Panc1 (cell line): ENCODE data around the gene GALNT9. TPM values are rescaled to one million over a fixed set of nuclear protein-coding genes. Genes with fewer than 3 reads are reported as not detected.
"Not testable (repeated sequence)": the region's sequence is repeated elsewhere in the genome, so short reads cannot be mapped to it uniquely, and the experiment has no call there.

Source experiments
- ATAC-seq: fragments of 200-7000 bp; cut with Tn5 transposase; 2 replicates; pipeline ENCODE4 v1.9.1; 2020; ENCODE audit warnings: mild to moderate bottlenecking, moderate library complexity
- BruUV-seq: library from RNA; stranded (reverse); fragments of 400-500 nt; replicated peaks from 2 replicates; lab custom pipeline; 2021; lab: Mats Ljungman, UMichigan
- CTCF ChIA-PET: fragments of 300-600 bp; sonication (Branson Sonifier 250); formaldehyde crosslinking; loops from one replicate; lab custom pipeline; 2022; ENCODE audit warnings: antibody characterized with exemption; lab: Charles Lee
- POLR2A ChIA-PET: fragments of 300-600 bp; sonication (Branson Sonifier 250); formaldehyde crosslinking; loops from one replicate; lab custom pipeline; 2022; ENCODE audit warnings: antibody characterized with exemption; lab: Charles Lee
- DNase-seq: peaks from one replicate; pipeline ENCODE4 v3.0.0-alpha.2; 2010; ENCODE audit warnings: low read depth, low spot score
- H3K27ac ChIP-seq: 2 replicates; pipeline ENCODE4 v1.5.1; 2011; ENCODE audit warnings: mild to moderate bottlenecking, low read length, inconsistent platforms
- H3K27me3 ChIP-seq: fragments of 200-500 bp; sonication (Bioruptor generic); 2 replicates; pipeline ENCODE4 v1.6.0; 2014; ENCODE audit warnings: low read length, inconsistent platforms; ENCODE audit not compliant: control insufficient read depth, insufficient read depth
- H3K36me3 ChIP-seq: fragments of 200-500 bp; sonication (Bioruptor generic); 2 replicates; pipeline ENCODE4 v1.5.1; 2014; ENCODE audit warnings: inconsistent platforms, mild to moderate bottlenecking, low read length, moderate library complexity; ENCODE audit not compliant: control insufficient read depth, insufficient read depth
- H3K4me1 ChIP-seq: 2 replicates; pipeline ENCODE4 v1.5.1; 2011; ENCODE audit warnings: inconsistent platforms, mild to moderate bottlenecking, low read length, moderate library complexity; ENCODE audit not compliant: control insufficient read depth, insufficient read depth
- H3K4me3 ChIP-seq, 2 experiments: 2 replicates each; pipeline ENCODE4 v1.5.1; 2011 to 2012; ENCODE audit warnings: low read depth in 2 of 2, low read length in 2 of 2, mild to moderate bottlenecking in 2 of 2, inconsistent platforms in 1 of 2, moderate library complexity in 1 of 2
- H3K9me3 ChIP-seq: fragments of 200-500 bp; sonication (Bioruptor generic); 2 replicates; pipeline ENCODE4 v1.5.1; 2014; ENCODE audit warnings: low read depth, mild to moderate bottlenecking, inconsistent platforms, low read length, moderate library complexity; ENCODE audit not compliant: control insufficient read depth, insufficient read depth
- POLR2AphosphoS5 ChIP-seq: IDR thresholded peaks from 2 replicates; pipeline ENCODE4 v1.6.1; 2012; ENCODE audit warnings: mild to moderate bottlenecking, low read depth, low read length, moderate library complexity
- REST ChIP-seq, 2 experiments: IDR thresholded peaks; 2 replicates each; pipeline ENCODE4 v1.6.1; 2011 to 2012; ENCODE audit warnings: low read depth in 2 of 2, control low read depth in 1 of 2, low read length in 1 of 2, mild to moderate bottlenecking in 1 of 2, moderate library complexity in 1 of 2; ENCODE audit not compliant: insufficient read depth in 1 of 2
- SIN3A ChIP-seq: IDR thresholded peaks from 2 replicates; pipeline ENCODE4 v1.6.1; 2012; ENCODE audit warnings: low read depth, mild to moderate bottlenecking, low read length, moderate library complexity, borderline replicate concordance; ENCODE audit not compliant: insufficient read depth
- TCF7L2 ChIP-seq: IDR thresholded peaks from 2 replicates; pipeline ENCODE4 v1.6.1; 2011; ENCODE audit warnings: mild to moderate bottlenecking, low read depth, low read length, inconsistent platforms
- in situ Hi-C: cut with HindIII; loops from 2 replicates; pipeline ENCODE4 v1.10.0; 2016; ENCODE audit warnings: low sequenced_read_pairs, low pct_unique_long_range_greater_than_20kb
- intact Hi-C: fragments of 100-400 bp; cut with micrococcal nuclease; formaldehyde crosslinking; loops from one replicate; pipeline ENCODE4 v1.10.0; 2022; ENCODE audit not compliant: unreplicated experiment
- total RNA-seq: library from RNA; stranded (reverse); gene quantifications from one replicate; pipeline ENCODE4 v1.2.1, GENCODE V29; 2021; ENCODE audit not compliant: unreplicated experiment
- TF ChIP-seq, protein P1 (sequence below): fragments of 450-650 bp; IDR thresholded peaks from 2 replicates; pipeline ENCODE4 v1.5.1; 2017; ENCODE audit warnings: mild to moderate bottlenecking

GALNT9 gene
- total RNA-seq, 1 experiment from 2014 or later: 0.33 TPM

- ChIA-PET POLR2A (no interaction called here), CTCF (no interaction called here)
- intact Hi-C loops (no loop called here), in situ Hi-C loops (no loop called here)
- Histone ChIP-seq H3K4me3 (no peak overlapping the region), H3K36me3 (no peaks in the 10 kb centered on the region), H3K4me1 (no peaks in the 10 kb centered on the region), H3K27me3 (peaks cover 8% of the 10 kb centered on the region; the same call in 1 of the 2 replicates), H3K9me3 (no peaks in the 10 kb centered on the region), H3K27ac (no peak overlapping the region)
- ATAC-seq (no peak), DNase-seq (no peak)
- BruUV-seq: no TSS peak
- TF ChIP-seq TCF7L2: no peak
- TF ChIP-seq REST (IDR thresholded peaks at IDR 0.05; ENCODE audit: insufficient read depth in 1 of 2, low read depth in 2 of 2, low read length in 1 of 2): no peak
- no peak for TF ChIP-seq POLR2AphosphoS5
- no peak for TF ChIP-seq SIN3A
- TF ChIP-seq, protein P1, sequence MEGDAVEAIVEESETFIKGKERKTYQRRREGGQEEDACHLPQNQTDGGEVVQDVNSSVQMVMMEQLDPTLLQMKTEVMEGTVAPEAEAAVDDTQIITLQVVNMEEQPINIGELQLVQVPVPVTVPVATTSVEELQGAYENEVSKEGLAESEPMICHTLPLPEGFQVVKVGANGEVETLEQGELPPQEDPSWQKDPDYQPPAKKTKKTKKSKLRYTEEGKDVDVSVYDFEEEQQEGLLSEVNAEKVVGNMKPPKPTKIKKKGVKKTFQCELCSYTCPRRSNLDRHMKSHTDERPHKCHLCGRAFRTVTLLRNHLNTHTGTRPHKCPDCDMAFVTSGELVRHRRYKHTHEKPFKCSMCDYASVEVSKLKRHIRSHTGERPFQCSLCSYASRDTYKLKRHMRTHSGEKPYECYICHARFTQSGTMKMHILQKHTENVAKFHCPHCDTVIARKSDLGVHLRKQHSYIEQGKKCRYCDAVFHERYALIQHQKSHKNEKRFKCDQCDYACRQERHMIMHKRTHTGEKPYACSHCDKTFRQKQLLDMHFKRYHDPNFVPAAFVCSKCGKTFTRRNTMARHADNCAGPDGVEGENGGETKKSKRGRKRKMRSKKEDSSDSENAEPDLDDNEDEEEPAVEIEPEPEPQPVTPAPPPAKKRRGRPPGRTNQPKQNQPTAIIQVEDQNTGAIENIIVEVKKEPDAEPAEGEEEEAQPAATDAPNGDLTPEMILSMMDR: no peak
These were observed 33.3 kb downstream of the GALNT9 start for GRCh38 chr12:132296063-132296462.

DNA sequence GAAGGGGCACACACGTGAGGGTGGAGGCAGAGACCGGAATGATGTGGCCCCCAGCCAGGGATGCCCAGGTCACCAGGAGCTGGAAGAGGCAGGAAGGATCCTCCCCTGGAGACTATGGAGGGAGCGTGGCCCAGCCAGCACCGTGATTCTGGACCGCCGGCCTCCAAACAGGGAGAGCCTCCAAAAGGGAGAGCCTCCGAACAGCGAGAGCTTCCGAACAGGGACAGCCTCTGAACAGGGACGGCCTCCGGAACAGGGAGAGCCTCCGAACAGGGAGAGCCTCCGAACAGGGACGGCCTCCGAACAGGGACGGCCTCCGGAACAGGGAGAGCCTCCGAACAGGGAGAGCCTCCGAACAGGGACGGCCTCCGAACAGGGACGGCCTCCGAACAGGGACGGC is 33.8 kb downstream of the GALNT9 start:
- in situ Hi-C loops, CTCF ChIA-PET, H3K36me3 ChIP-seq, POLR2A ChIA-PET, intact Hi-C loops, ATAC-seq, H3K27me3 ChIP-seq, DNase-seq, H3K27ac ChIP-seq, BruUV-seq, H3K4me1 ChIP-seq, H3K9me3 ChIP-seq, H3K4me3 ChIP-seq: not testable (repeated sequence)

- ChIA-PET CTCF (no interaction called here), POLR2A (no interaction called here)
- in situ Hi-C loops (no loop called here), intact Hi-C loops (no loop called here)
- DNase-seq: no peak
- Histone ChIP-seq H3K4me3 (no peak overlapping the region), H3K27ac (no peak overlapping the region), H3K4me1 (no peaks in the 10 kb centered on the region), H3K9me3 (no peaks in the 10 kb centered on the region), H3K36me3 (no peaks in the 10 kb centered on the region), H3K27me3 (peaks cover 8% of the 10 kb centered on the region; the same call in 1 of the 2 replicates)
- no TSS peak for BruUV-seq
- TF ChIP-seq TCF7L2 (no peak), SIN3A (no peak)
- TF ChIP-seq, protein P1: no peak
- no peak for ATAC-seq
These were observed 34.3 kb downstream of the GALNT9 start for GRCh38 chr12:132295101-132295526.
